ENCODE results near the gene GPX3. TPM values are rescaled to one million over a fixed set of nuclear protein-coding genes. Genes with fewer than 3 reads are reported as not detected.
A peak's percentile ranks its signal among the peaks of the same experiment; 100 is the strongest.

GPX3 gene
- total and polyA plus RNA-seq, 2 of the 13 experiments (the other 11 are each of a cell fraction or from before 2014, with no cell fraction given): 33.8 to 1,892 TPM

DNA sequence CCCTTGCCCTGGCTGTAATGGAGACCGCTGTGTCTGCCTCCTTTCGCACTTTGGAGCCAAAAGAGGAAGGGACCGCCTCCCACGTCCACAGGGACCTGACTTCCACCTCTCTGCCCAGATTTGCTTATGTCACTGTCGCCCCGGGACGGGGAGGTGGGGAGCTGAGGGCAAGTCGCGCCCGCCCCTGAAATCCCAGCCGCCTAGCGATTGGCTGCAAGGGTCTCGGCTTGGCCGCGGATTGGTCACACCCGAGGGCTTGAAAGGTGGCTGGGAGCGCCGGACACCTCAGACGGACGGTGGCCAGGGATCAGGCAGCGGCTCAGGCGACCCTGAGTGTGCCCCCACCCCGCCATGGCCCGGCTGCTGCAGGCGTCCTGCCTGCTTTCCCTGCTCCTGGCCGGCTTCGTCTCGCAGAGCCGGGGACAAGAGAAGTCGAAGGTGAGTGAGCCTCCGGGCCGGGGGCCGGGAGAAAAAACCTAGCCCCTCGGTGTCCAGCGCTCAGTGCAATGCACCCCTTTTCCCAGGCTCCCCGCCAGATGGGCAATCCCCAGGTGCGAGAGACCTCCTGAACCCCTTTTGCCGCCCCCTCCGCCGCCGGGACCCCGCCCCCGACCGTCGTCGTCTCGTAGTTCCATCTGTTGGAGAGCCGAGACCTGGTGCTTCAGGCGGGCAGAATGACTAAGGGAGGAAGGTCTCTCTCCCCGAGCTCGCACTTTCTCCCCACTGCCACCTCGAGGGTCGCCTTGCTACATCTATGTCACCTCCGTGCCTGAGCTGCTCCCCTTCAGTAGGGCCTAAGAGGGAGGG lies at the start of gene GPX3 (continued):
- TF ChIP-seq, protein P1, sequence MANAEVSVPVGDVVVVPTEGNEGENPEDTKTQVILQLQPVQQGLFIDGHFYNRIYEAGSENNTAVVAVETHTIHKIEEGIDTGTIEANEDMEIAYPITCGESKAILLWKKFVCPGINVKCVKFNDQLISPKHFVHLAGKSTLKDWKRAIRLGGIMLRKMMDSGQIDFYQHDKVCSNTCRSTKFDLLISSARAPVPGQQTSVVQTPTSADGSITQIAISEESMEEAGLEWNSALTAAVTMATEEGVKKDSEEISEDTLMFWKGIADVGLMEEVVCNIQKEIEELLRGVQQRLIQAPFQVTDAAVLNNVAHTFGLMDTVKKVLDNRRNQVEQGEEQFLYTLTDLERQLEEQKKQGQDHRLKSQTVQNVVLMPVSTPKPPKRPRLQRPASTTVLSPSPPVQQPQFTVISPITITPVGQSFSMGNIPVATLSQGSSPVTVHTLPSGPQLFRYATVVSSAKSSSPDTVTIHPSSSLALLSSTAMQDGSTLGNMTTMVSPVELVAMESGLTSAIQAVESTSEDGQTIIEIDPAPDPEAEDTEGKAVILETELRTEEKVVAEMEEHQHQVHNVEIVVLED (CRISPR knock-in tag; IDR thresholded peaks at IDR 0.05; ENCODE audit: borderline replicate concordance): peak; percentile 22; the same call in 1 of the 2 replicates
- TF ChIP-seq ARNT (IDR thresholded peaks at IDR 0.05): no peak
- no peak; the same call in 1 of the 2 replicates for TF ChIP-seq ZNF792 (CRISPR knock-in tag; IDR thresholded peaks at IDR 0.05)
- TF ChIP-seq, protein P2, sequence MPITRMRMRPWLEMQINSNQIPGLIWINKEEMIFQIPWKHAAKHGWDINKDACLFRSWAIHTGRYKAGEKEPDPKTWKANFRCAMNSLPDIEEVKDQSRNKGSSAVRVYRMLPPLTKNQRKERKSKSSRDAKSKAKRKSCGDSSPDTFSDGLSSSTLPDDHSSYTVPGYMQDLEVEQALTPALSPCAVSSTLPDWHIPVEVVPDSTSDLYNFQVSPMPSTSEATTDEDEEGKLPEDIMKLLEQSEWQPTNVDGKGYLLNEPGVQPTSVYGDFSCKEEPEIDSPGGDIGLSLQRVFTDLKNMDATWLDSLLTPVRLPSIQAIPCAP (CRISPR knock-in tag; IDR thresholded peaks at IDR 0.05; ENCODE audit: low read depth): no peak
- TF ChIP-seq, protein P3, sequence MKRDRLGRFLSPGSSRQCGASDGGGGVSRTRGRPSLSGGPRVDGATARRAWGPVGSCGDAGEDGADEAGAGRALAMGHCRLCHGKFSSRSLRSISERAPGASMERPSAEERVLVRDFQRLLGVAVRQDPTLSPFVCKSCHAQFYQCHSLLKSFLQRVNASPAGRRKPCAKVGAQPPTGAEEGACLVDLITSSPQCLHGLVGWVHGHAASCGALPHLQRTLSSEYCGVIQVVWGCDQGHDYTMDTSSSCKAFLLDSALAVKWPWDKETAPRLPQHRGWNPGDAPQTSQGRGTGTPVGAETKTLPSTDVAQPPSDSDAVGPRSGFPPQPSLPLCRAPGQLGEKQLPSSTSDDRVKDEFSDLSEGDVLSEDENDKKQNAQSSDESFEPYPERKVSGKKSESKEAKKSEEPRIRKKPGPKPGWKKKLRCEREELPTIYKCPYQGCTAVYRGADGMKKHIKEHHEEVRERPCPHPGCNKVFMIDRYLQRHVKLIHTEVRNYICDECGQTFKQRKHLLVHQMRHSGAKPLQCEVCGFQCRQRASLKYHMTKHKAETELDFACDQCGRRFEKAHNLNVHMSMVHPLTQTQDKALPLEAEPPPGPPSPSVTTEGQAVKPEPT (CRISPR knock-in tag; IDR thresholded peaks at IDR 0.05; ENCODE audit: low read depth): 0 out of 2 replicates have a peak, but pooled peaks have one; percentile 21
- no peak for TF ChIP-seq ZNF317 (CRISPR knock-in tag; IDR thresholded peaks at IDR 0.05)
- TF ChIP-seq NR2C2 (CRISPR knock-in tag; IDR thresholded peaks at IDR 0.05; ENCODE audit: borderline replicate concordance): peak; percentile 38; the same call in 1 of the 2 replicates
- TF ChIP-seq, protein P4, sequence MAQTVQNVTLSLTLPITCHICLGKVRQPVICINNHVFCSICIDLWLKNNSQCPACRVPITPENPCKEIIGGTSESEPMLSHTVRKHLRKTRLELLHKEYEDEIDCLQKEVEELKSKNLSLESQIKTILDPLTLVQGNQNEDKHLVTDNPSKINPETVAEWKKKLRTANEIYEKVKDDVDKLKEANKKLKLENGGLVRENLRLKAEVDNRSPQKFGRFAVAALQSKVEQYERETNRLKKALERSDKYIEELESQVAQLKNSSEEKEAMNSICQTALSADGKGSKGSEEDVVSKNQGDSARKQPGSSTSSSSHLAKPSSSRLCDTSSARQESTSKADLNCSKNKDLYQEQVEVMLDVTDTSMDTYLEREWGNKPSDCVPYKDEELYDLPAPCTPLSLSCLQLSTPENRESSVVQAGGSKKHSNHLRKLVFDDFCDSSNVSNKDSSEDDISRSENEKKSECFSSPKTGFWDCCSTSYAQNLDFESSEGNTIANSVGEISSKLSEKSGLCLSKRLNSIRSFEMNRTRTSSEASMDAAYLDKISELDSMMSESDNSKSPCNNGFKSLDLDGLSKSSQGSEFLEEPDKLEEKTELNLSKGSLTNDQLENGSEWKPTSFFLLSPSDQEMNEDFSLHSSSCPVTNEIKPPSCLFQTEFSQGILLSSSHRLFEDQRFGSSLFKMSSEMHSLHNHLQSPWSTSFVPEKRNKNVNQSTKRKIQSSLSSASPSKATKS (CRISPR knock-in tag; IDR thresholded peaks at IDR 0.05): no peak
- TF ChIP-seq, protein P5, sequence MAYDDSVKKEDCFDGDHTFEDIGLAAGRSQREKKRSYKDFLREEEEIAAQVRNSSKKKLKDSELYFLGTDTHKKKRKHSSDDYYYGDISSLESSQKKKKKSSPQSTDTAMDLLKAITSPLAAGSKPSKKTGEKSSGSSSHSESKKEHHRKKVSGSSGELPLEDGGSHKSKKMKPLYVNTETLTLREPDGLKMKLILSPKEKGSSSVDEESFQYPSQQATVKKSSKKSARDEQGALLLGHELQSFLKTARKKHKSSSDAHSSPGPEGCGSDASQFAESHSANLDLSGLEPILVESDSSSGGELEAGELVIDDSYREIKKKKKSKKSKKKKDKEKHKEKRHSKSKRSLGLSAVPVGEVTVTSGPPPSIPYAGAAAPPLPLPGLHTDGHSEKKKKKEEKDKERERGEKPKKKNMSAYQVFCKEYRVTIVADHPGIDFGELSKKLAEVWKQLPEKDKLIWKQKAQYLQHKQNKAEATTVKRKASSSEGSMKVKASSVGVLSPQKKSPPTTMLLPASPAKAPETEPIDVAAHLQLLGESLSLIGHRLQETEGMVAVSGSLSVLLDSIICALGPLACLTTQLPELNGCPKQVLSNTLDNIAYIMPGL (CRISPR knock-in tag; IDR thresholded peaks at IDR 0.05; ENCODE audit: borderline replicate concordance in 1 of 2, low read depth in 1 of 2): 0 out of 4 replicates have a peak, but pooled peaks have one; percentile 15 to 32
- no peak for TF ChIP-seq TMF1 (CRISPR knock-in tag; IDR thresholded peaks at IDR 0.05; ENCODE audit: low read depth)
- 0 out of 2 replicates have a peak, but pooled peaks have one; percentile 21 for TF ChIP-seq CREM (IDR thresholded peaks at IDR 0.05)
- no peak for TF ChIP-seq CREM (CRISPR knock-in tag; IDR thresholded peaks at IDR 0.05)
- no peak for TF ChIP-seq ZNF720 (CRISPR knock-in tag; IDR thresholded peaks at IDR 0.05)
- TF ChIP-seq SIX4 (CRISPR knock-in tag; IDR thresholded peaks at IDR 0.05): 0 out of 2 replicates have a peak, but pooled peaks have one; percentile 30
- peak; percentile 12; the same call in 1 of the 2 replicates for TF ChIP-seq CBX5 (CRISPR knock-in tag; IDR thresholded peaks at IDR 0.05; ENCODE audit: borderline replicate concordance)
- no peak for TF ChIP-seq ZZZ3 (CRISPR knock-in tag; IDR thresholded peaks at IDR 0.05; ENCODE audit: borderline replicate concordance)
- peak; percentile 63 for TF ChIP-seq ZNF768 (CRISPR knock-in tag; IDR thresholded peaks at IDR 0.05)
- no peak for TF ChIP-seq FLYWCH1 (CRISPR knock-in tag; IDR thresholded peaks at IDR 0.05)
- TF ChIP-seq ZNF550 (CRISPR knock-in tag; IDR thresholded peaks at IDR 0.05; ENCODE audit: borderline replicate concordance): no peak
- TF ChIP-seq, protein P6, sequence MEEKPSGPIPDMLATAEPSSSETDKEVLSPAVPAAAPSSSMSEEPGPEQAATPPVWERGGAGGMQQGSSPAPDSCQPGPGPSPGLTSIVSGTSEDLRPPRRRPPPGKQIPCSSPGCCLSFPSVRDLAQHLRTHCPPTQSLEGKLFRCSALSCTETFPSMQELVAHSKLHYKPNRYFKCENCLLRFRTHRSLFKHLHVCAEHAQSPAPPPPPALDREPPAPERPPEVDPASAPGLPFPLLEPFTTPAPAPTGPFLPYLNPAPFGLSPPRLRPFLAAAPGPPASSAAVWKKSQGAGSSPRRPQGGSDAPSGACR (CRISPR knock-in tag; IDR thresholded peaks at IDR 0.05): peak; percentile 47; the same call in 1 of the 2 replicates
